Panc1 (cell line): ENCODE results near the gene RASGEF1B.

Source experiments
- POLR2AphosphoS5 ChIP-seq: IDR thresholded peaks from 2 replicates; pipeline ENCODE4 v1.6.1; 2012; ENCODE audit warnings: mild to moderate bottlenecking, low read depth, low read length, moderate library complexity
- SIN3A ChIP-seq: IDR thresholded peaks from 2 replicates; pipeline ENCODE4 v1.6.1; 2012; ENCODE audit warnings: low read depth, mild to moderate bottlenecking, low read length, moderate library complexity, borderline replicate concordance; ENCODE audit not compliant: insufficient read depth
- TCF7L2 ChIP-seq: IDR thresholded peaks from 2 replicates; pipeline ENCODE4 v1.6.1; 2011; ENCODE audit warnings: mild to moderate bottlenecking, low read depth, low read length, inconsistent platforms
- TF ChIP-seq, protein P1 (sequence below): fragments of 450-650 bp; IDR thresholded peaks from 2 replicates; pipeline ENCODE4 v1.5.1; 2017; ENCODE audit warnings: mild to moderate bottlenecking
- TF ChIP-seq, protein P2 (sequence below), 2 experiments: IDR thresholded peaks; 2 replicates each; pipeline ENCODE4 v1.6.1; 2011 to 2012; ENCODE audit warnings: low read depth in 2 of 2, control low read depth in 1 of 2, low read length in 1 of 2, mild to moderate bottlenecking in 1 of 2, moderate library complexity in 1 of 2; ENCODE audit not compliant: insufficient read depth in 1 of 2

DNA sequence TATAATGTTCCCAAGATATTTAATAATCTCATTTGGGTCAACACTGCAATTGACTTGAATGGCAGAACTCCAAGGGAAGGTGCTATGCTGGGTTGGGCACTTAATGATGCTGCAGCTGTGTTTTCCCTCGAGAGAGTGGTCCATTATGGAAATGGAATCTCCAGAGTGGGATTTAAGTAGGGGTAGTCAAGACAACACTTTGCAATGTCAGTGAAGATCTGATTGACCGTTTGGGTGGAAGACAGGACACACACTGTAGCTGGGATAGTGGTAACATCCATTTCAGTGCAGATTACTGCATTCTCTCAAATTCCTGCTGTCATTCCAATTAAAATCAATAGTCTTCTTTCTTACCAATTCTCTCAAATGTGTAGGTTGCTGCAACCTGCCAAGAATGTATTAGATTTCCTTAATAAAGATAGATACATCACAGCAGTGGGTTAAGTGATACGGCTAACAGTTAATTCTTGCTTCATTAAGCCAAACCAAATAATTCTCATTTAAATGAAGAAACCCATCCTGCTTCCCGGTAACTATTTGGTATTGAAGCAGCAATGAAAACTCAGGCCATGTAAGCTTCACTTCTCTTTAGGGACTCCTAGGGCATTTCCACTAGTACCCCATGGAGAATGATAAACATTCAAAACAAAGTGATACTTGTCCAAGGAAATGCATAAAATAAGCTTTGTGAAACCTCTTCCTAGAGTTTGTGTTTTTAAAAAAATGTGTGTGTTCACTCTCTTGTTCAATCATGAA lies 40.5 kb upstream of the RASGEF1B start:
- TF ChIP-seq, protein P1, sequence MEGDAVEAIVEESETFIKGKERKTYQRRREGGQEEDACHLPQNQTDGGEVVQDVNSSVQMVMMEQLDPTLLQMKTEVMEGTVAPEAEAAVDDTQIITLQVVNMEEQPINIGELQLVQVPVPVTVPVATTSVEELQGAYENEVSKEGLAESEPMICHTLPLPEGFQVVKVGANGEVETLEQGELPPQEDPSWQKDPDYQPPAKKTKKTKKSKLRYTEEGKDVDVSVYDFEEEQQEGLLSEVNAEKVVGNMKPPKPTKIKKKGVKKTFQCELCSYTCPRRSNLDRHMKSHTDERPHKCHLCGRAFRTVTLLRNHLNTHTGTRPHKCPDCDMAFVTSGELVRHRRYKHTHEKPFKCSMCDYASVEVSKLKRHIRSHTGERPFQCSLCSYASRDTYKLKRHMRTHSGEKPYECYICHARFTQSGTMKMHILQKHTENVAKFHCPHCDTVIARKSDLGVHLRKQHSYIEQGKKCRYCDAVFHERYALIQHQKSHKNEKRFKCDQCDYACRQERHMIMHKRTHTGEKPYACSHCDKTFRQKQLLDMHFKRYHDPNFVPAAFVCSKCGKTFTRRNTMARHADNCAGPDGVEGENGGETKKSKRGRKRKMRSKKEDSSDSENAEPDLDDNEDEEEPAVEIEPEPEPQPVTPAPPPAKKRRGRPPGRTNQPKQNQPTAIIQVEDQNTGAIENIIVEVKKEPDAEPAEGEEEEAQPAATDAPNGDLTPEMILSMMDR = no peak
- TF ChIP-seq SIN3A = no peak
- TF ChIP-seq POLR2AphosphoS5 = no peak
- TF ChIP-seq, protein P2, sequence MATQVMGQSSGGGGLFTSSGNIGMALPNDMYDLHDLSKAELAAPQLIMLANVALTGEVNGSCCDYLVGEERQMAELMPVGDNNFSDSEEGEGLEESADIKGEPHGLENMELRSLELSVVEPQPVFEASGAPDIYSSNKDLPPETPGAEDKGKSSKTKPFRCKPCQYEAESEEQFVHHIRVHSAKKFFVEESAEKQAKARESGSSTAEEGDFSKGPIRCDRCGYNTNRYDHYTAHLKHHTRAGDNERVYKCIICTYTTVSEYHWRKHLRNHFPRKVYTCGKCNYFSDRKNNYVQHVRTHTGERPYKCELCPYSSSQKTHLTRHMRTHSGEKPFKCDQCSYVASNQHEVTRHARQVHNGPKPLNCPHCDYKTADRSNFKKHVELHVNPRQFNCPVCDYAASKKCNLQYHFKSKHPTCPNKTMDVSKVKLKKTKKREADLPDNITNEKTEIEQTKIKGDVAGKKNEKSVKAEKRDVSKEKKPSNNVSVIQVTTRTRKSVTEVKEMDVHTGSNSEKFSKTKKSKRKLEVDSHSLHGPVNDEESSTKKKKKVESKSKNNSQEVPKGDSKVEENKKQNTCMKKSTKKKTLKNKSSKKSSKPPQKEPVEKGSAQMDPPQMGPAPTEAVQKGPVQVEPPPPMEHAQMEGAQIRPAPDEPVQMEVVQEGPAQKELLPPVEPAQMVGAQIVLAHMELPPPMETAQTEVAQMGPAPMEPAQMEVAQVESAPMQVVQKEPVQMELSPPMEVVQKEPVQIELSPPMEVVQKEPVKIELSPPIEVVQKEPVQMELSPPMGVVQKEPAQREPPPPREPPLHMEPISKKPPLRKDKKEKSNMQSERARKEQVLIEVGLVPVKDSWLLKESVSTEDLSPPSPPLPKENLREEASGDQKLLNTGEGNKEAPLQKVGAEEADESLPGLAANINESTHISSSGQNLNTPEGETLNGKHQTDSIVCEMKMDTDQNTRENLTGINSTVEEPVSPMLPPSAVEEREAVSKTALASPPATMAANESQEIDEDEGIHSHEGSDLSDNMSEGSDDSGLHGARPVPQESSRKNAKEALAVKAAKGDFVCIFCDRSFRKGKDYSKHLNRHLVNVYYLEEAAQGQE (IDR thresholded peaks at IDR 0.05; ENCODE audit: insufficient read depth in 1 of 2, low read depth in 2 of 2, low read length in 1 of 2) = no peak
- TF ChIP-seq TCF7L2 = no peak
